H1 (cell line): ENCODE data around the gene ALOX12. TPM values are rescaled to one million over a fixed set of nuclear protein-coding genes. Genes with fewer than 3 reads are reported as not detected.

Source experiments
- GABPA ChIP-seq: IDR thresholded peaks from 2 replicates; pipeline ENCODE4 v1.6.1; 2011; ENCODE audit warnings: mild to moderate bottlenecking, low read length, moderate library complexity, borderline replicate concordance; ENCODE audit not compliant: insufficient read depth
- HDAC2 ChIP-seq, 2 experiments: fragments of 300-600 bp in 1 of 2; sonication (generic) in 1 of 2; IDR thresholded peaks; 2 replicates each; pipeline ENCODE4 v1.6.1; 2011 to 2012; ENCODE audit warnings: low read depth in 2 of 2, low read length in 2 of 2, mild to moderate bottlenecking in 2 of 2, moderate library complexity in 2 of 2, borderline replicate concordance in 1 of 2, inconsistent platforms in 1 of 2
- RNF2 ChIP-seq: fragments of 200-900, 300-1000 bp; sonication (generic); IDR thresholded peaks from 2 replicates; pipeline ENCODE4 v1.7.1; 2016; ENCODE audit warnings: borderline replicate concordance, low read depth, mild to moderate bottlenecking, antibody characterized with exemption, low read length; ENCODE audit not compliant: poor library complexity, severe bottlenecking; ENCODE audit errors: missing control alignments
- SIX5 ChIP-seq: IDR thresholded peaks from 2 replicates; pipeline ENCODE4 v1.6.1; 2011; ENCODE audit warnings: mild to moderate bottlenecking, low read depth, low read length
- polyA plus RNA-seq, 7 experiments: library from polyadenylated mRNA; depleted of rRNA in 3 of 7; stranded (reverse) in 5 of 7; unstranded in 2 of 7; fragments of >200 nt in 5 of 7; fragments of 200-250 nt in 2 of 7; gene quantifications; 1 replicate in 5 of 7; 2 replicates in 1 of 7; 4 replicates in 1 of 7; pipeline versions ENCODE4 v1.2.1 to v1.2.3, GENCODE V29; 2011 to 2013; ENCODE audit warnings: missing spikeins in 2 of 7, mixed read lengths in 2 of 7
- total RNA-seq: library from RNA; stranded (reverse); fragmentation: NEBNext Ultra II Directional; extraction: Animal tissue kit (Norgen Biotek cat#: 25700); gene quantifications from 2 replicates; pipeline ENCODE4 v1.2.1, GENCODE V29; 2021
- TF ChIP-seq, protein P1 (sequence below): fragments of 300-600 bp; sonication (generic); IDR thresholded peaks from 2 replicates; pipeline ENCODE4 v1.7.1; 2012; ENCODE audit warnings: low read length, moderate library complexity, mild to moderate bottlenecking, inconsistent platforms; ENCODE audit not compliant: insufficient replicate concordance
- TF ChIP-seq, protein P2 (sequence below), 3 experiments: IDR thresholded peaks; 1 replicate in 2 of 3; 2 replicates in 1 of 3; pipeline versions ENCODE4 v1.5.1 to v1.6.1; 2011; ENCODE audit warnings: low read length in 3 of 3, mild to moderate bottlenecking in 3 of 3, inconsistent platforms in 2 of 3, low read depth in 1 of 3, moderate library complexity in 1 of 3; ENCODE audit not compliant: insufficient read depth in 1 of 3; ENCODE audit errors: control extremely low read depth in 1 of 3

Gene ALOX12
- total and polyA plus RNA-seq, 2 of the 8 experiments (the other 6 are each of a cell fraction or from before 2014, with no cell fraction given) = 1.4 to 2.0 TPM

DNA sequence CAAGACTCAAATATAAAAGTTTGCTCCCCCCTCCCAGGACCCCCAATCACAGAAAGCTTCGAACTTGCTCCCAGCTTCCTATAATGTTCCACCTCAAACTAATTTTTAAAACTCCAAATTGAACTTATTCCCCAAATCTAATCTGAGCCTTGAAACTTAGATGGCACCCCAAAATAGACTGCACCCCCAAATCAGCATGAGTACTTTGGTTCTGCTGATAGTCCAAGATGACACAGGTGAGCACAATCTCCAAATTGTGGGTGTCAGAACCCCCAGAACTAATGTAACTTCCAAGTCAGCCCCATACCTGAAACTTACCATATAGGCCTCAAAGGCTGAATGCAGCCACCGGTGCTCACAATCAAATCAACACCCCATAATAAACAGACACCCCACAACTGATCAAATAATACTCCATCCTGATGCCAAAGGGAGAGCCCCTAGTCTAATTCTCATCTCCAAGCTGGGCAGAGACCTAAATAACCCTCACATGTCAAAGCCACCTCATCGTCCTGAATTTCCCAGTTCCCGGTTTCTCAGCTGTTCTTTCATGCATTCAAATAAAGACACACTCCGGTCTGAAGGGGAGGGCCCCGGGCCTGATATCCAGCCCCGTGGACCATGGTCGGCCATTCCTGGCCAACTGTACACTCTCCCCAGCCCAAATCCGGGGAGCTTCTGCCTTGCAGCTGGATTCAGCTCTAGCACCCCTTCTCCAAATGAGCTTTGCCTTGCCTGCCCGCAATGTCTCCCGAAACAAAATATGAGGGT lies 25.2 kb downstream of the ALOX12 start (continued):
- TF ChIP-seq, protein P1, sequence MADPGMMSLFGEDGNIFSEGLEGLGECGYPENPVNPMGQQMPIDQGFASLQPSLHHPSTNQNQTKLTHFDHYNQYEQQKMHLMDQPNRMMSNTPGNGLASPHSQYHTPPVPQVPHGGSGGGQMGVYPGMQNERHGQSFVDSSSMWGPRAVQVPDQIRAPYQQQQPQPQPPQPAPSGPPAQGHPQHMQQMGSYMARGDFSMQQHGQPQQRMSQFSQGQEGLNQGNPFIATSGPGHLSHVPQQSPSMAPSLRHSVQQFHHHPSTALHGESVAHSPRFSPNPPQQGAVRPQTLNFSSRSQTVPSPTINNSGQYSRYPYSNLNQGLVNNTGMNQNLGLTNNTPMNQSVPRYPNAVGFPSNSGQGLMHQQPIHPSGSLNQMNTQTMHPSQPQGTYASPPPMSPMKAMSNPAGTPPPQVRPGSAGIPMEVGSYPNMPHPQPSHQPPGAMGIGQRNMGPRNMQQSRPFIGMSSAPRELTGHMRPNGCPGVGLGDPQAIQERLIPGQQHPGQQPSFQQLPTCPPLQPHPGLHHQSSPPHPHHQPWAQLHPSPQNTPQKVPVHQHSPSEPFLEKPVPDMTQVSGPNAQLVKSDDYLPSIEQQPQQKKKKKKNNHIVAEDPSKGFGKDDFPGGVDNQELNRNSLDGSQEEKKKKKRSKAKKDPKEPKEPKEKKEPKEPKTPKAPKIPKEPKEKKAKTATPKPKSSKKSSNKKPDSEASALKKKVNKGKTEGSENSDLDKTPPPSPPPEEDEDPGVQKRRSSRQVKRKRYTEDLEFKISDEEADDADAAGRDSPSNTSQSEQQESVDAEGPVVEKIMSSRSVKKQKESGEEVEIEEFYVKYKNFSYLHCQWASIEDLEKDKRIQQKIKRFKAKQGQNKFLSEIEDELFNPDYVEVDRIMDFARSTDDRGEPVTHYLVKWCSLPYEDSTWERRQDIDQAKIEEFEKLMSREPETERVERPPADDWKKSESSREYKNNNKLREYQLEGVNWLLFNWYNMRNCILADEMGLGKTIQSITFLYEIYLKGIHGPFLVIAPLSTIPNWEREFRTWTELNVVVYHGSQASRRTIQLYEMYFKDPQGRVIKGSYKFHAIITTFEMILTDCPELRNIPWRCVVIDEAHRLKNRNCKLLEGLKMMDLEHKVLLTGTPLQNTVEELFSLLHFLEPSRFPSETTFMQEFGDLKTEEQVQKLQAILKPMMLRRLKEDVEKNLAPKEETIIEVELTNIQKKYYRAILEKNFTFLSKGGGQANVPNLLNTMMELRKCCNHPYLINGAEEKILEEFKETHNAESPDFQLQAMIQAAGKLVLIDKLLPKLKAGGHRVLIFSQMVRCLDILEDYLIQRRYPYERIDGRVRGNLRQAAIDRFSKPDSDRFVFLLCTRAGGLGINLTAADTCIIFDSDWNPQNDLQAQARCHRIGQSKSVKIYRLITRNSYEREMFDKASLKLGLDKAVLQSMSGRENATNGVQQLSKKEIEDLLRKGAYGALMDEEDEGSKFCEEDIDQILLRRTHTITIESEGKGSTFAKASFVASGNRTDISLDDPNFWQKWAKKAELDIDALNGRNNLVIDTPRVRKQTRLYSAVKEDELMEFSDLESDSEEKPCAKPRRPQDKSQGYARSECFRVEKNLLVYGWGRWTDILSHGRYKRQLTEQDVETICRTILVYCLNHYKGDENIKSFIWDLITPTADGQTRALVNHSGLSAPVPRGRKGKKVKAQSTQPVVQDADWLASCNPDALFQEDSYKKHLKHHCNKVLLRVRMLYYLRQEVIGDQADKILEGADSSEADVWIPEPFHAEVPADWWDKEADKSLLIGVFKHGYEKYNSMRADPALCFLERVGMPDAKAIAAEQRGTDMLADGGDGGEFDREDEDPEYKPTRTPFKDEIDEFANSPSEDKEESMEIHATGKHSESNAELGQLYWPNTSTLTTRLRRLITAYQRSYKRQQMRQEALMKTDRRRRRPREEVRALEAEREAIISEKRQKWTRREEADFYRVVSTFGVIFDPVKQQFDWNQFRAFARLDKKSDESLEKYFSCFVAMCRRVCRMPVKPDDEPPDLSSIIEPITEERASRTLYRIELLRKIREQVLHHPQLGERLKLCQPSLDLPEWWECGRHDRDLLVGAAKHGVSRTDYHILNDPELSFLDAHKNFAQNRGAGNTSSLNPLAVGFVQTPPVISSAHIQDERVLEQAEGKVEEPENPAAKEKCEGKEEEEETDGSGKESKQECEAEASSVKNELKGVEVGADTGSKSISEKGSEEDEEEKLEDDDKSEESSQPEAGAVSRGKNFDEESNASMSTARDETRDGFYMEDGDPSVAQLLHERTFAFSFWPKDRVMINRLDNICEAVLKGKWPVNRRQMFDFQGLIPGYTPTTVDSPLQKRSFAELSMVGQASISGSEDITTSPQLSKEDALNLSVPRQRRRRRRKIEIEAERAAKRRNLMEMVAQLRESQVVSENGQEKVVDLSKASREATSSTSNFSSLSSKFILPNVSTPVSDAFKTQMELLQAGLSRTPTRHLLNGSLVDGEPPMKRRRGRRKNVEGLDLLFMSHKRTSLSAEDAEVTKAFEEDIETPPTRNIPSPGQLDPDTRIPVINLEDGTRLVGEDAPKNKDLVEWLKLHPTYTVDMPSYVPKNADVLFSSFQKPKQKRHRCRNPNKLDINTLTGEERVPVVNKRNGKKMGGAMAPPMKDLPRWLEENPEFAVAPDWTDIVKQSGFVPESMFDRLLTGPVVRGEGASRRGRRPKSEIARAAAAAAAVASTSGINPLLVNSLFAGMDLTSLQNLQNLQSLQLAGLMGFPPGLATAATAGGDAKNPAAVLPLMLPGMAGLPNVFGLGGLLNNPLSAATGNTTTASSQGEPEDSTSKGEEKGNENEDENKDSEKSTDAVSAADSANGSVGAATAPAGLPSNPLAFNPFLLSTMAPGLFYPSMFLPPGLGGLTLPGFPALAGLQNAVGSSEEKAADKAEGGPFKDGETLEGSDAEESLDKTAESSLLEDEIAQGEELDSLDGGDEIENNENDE = no peak
- TF ChIP-seq, protein P2, sequence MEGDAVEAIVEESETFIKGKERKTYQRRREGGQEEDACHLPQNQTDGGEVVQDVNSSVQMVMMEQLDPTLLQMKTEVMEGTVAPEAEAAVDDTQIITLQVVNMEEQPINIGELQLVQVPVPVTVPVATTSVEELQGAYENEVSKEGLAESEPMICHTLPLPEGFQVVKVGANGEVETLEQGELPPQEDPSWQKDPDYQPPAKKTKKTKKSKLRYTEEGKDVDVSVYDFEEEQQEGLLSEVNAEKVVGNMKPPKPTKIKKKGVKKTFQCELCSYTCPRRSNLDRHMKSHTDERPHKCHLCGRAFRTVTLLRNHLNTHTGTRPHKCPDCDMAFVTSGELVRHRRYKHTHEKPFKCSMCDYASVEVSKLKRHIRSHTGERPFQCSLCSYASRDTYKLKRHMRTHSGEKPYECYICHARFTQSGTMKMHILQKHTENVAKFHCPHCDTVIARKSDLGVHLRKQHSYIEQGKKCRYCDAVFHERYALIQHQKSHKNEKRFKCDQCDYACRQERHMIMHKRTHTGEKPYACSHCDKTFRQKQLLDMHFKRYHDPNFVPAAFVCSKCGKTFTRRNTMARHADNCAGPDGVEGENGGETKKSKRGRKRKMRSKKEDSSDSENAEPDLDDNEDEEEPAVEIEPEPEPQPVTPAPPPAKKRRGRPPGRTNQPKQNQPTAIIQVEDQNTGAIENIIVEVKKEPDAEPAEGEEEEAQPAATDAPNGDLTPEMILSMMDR (IDR thresholded peaks at IDR 0.05; ENCODE audit: control extremely low read depth in 1 of 3, insufficient read depth in 1 of 3, low read depth in 1 of 3, low read length in 3 of 3) = no peak
- TF ChIP-seq HDAC2 (IDR thresholded peaks at IDR 0.05; ENCODE audit: borderline replicate concordance in 1 of 2, low read depth in 2 of 2, low read length in 2 of 2) (no peak), RNF2 (no peak), SIX5 (no peak), GABPA (no peak)
